Spleen (tissue), 7 donors: ENCODE measurements around the gene SNAP47.

Source experiments
- CTCF ChIP-seq, 11 experiments: fragments of 200-600 bp in 7 of 11; fragments of 450-650 bp in 4 of 11; sonication (generic) in 4 of 11; IDR thresholded peaks in 8 of 11; conservative IDR thresholded peaks in 3 of 11; 1 replicate in 7 of 11; 2 replicates in 4 of 11; pipeline versions ENCODE4 v1.4.0 to v1.8.0; 2016 to 2021; ENCODE audit warnings: antibody characterized with exemption in 11 of 11, inconsistent platforms in 4 of 11, mild to moderate bottlenecking in 1 of 11
- POLR2A ChIP-seq, 3 donors: fragments of 450-650 bp; IDR thresholded peaks; one replicate each; pipeline ENCODE4 v1.5.1; 2017; ENCODE audit warnings: antibody characterized with exemption in 3 of 3, mild to moderate bottlenecking in 1 of 3
- POLR2AphosphoS5 ChIP-seq, 3 donors: sonication (generic); formaldehyde crosslinking; IDR thresholded peaks; one replicate each; pipeline ENCODE4 v1.5.1; 2017; ENCODE audit warnings: antibody characterized with exemption in 3 of 3
- donor health status: DM: no; HTN: no; CAD: no; lungs with moderate emphysema.
- donor health status: DM: no; HTN: no; CAD: no.
- donor health status: DM: no; HTN: no; CAD: no.

- TF ChIP-seq CTCF (IDR thresholded peaks at IDR 0.05 in 8 of 11, conservative IDR thresholded peaks at IDR 0.05 in 3 of 11), result no peak
- TF ChIP-seq POLR2AphosphoS5 (IDR thresholded peaks at IDR 0.05), result no peak
- no peak for TF ChIP-seq POLR2A (IDR thresholded peaks at IDR 0.05)
Observed at GRCh38 chr1:227816750-227817446, 81.7 kb downstream of the SNAP47 start.
